HCT116 (cell line): Measurements from ENCODE around the gene FARSA. TPM values are rescaled to one million over a fixed set of nuclear protein-coding genes. Genes with fewer than 3 reads are reported as not detected.

Source experiments
- ATAC-seq: fragments of 200-7000 bp; cut with Tn5 transposase; 2 replicates; pipeline ENCODE4 v1.9.1; 2020; ENCODE audit warnings: mild to moderate bottlenecking, moderate library complexity
- BruUV-seq: library from RNA; stranded (reverse); fragments of 400-500 nt; replicated peaks from 2 replicates; lab custom pipeline; 2021; lab: Mats Ljungman, UMichigan
- CTCF ChIA-PET: fragments of 300-600 bp; sonication (Branson Sonifier 250); formaldehyde crosslinking; loops from one replicate; lab custom pipeline; 2021; ENCODE audit warnings: antibody characterized with exemption; lab: Charles Lee
- POLR2A ChIA-PET: fragments of 300-600, 350-600 bp; sonication (Branson Sonifier 250); formaldehyde crosslinking; loops from one replicate; lab custom pipeline; 2021; ENCODE audit warnings: antibody characterized with exemption; lab: Charles Lee
- RAD21 ChIA-PET, 2 experiments: fragments of 300-600 bp; sonication (Branson Sonifier 250); formaldehyde crosslinking; loops; one replicate each; lab custom pipeline; 2023; ENCODE audit warnings: low total read pairs in 2 of 2; ENCODE audit not compliant: uncharacterized antibody in 2 of 2, unreplicated experiment in 2 of 2, low non-redundant PET in 1 of 2; lab: Charles Lee
- DNase-seq: peaks from one replicate; pipeline ENCODE4 v3.0.0-alpha.2; 2010; ENCODE audit warnings: low read depth, low spot score
- H2AFZ ChIP-seq: fragments of 200-600 bp; shearing (Covaris generic), sonication (generic); 2 replicates; pipeline ENCODE4 v1.6.1; 2017; ENCODE audit warnings: low read depth, mixed run types, mixed read lengths, antibody characterized with exemption, low read length; ENCODE audit not compliant: poor library complexity, severe bottlenecking
- H3K27ac ChIP-seq: 2 replicates; pipeline ENCODE4 v1.5.1; 2012; ENCODE audit warnings: low read depth, low read length
- H3K27me3 ChIP-seq: fragments of 200-600 bp; sonication (generic); 2 replicates; pipeline ENCODE4 v1.6.1; 2016; ENCODE audit warnings: mixed run types, low read length, mixed read lengths; ENCODE audit not compliant: insufficient read depth
- H3K36me3 ChIP-seq, 2 experiments: fragments of 200-500 bp in 1 of 2; fragments of 200-600 bp in 1 of 2; sonication (Bioruptor generic) in 1 of 2; sonication (generic) in 1 of 2; 2 replicates each; pipeline versions ENCODE4 v1.5.1 to v1.6.1; 2014 to 2016; ENCODE audit warnings: low read length in 2 of 2, inconsistent platforms in 1 of 2, mixed read lengths in 1 of 2, mixed run types in 1 of 2; ENCODE audit not compliant: insufficient read depth in 2 of 2, control insufficient read depth in 1 of 2
- H3K4me1 ChIP-seq, 2 experiments: fragments of 200-600 bp in 1 of 2; sonication (generic) in 1 of 2; 2 replicates each; pipeline versions ENCODE4 v1.5.1 to v1.6.1; 2012 to 2017; ENCODE audit warnings: low read length in 2 of 2, inconsistent platforms in 1 of 2, mild to moderate bottlenecking in 1 of 2, mixed read lengths in 1 of 2, mixed run types in 1 of 2, moderate library complexity in 1 of 2; ENCODE audit not compliant: insufficient read depth in 2 of 2, control insufficient read depth in 1 of 2
- H3K4me2 ChIP-seq: fragments of 200-600 bp; sonication (generic); 2 replicates; pipeline ENCODE4 v1.6.1; 2017; ENCODE audit warnings: mixed run types, low read length, mixed read lengths
- H3K4me3 ChIP-seq, 2 experiments: fragments of 200-600 bp in 1 of 2; sonication (generic) in 1 of 2; replicated peaks in 1 of 2; 2 replicates each; pipeline ENCODE4 v1.5.1; 2011 to 2016; ENCODE audit warnings: low read length in 2 of 2, control low read depth in 1 of 2, low read depth in 1 of 2, mild to moderate bottlenecking in 1 of 2, mixed read lengths in 1 of 2, mixed run types in 1 of 2
- H3K79me2 ChIP-seq: fragments of 200-600 bp; sonication (generic); 2 replicates; pipeline ENCODE4 v1.6.1; 2017; ENCODE audit warnings: mild to moderate bottlenecking, mixed run types, low read length, moderate library complexity, mixed read lengths; ENCODE audit not compliant: insufficient read depth
- H3K9ac ChIP-seq: fragments of 200-600 bp; sonication (generic); 2 replicates; pipeline ENCODE4 v1.6.1; 2016; ENCODE audit warnings: low read length, mixed read lengths
- H3K9me2 ChIP-seq: fragments of 200-600 bp; sonication (generic), shearing (Covaris generic); 2 replicates; pipeline ENCODE4 v1.6.1; 2017; ENCODE audit warnings: mixed run types, mild to moderate bottlenecking, moderate library complexity; ENCODE audit not compliant: insufficient read depth
- H3K9me3 ChIP-seq, 2 experiments: fragments of 200-500 bp in 1 of 2; fragments of 200-600 bp in 1 of 2; sonication (Bioruptor generic) in 1 of 2; sonication (generic) in 1 of 2; 2 replicates each; pipeline ENCODE4 v1.6.1; 2014 to 2017; ENCODE audit warnings: low read length in 2 of 2, mixed read lengths in 2 of 2, inconsistent platforms in 1 of 2, low read depth in 1 of 2, mild to moderate bottlenecking in 1 of 2, mixed run types in 1 of 2, moderate library complexity in 1 of 2; ENCODE audit not compliant: control insufficient read depth in 1 of 2, insufficient read depth in 1 of 2
- H4K20me1 ChIP-seq: fragments of 200-600 bp; sonication (generic), shearing (Covaris generic); 2 replicates; pipeline ENCODE4 v1.6.1; 2017; ENCODE audit warnings: mixed run types, mild to moderate bottlenecking, moderate library complexity; ENCODE audit not compliant: insufficient read depth
- ATF3 ChIP-seq: IDR thresholded peaks from 2 replicates; pipeline ENCODE4 v1.6.1; 2012
- CBX3 ChIP-seq: IDR thresholded peaks from 2 replicates; pipeline ENCODE4 v1.6.1; 2012; ENCODE audit warnings: low read depth
- CEBPB ChIP-seq: IDR thresholded peaks from 2 replicates; pipeline ENCODE4 v1.6.1; 2012; ENCODE audit warnings: low read depth
- EGR1 ChIP-seq: IDR thresholded peaks from 2 replicates; pipeline ENCODE4 v1.6.1; 2012; ENCODE audit warnings: low read depth
- ELF1 ChIP-seq: IDR thresholded peaks from 2 replicates; pipeline ENCODE4 v1.6.1; 2012; ENCODE audit warnings: low read depth, borderline replicate concordance
- MAX ChIP-seq: IDR thresholded peaks from 2 replicates; pipeline ENCODE4 v1.6.1; 2012
- POLR2A ChIP-seq: IDR thresholded peaks from 2 replicates; pipeline ENCODE4 v1.7.0; 2011; ENCODE audit warnings: borderline replicate concordance; ENCODE audit not compliant: insufficient read depth, insufficient read length; ENCODE audit errors: extremely low read depth
- POLR2AphosphoS5 ChIP-seq: IDR thresholded peaks from 2 replicates; pipeline ENCODE4 v1.6.1; 2011; ENCODE audit warnings: mild to moderate bottlenecking, low read depth, low read length, moderate library complexity
- RAD21 ChIP-seq: IDR thresholded peaks from 2 replicates; pipeline ENCODE4 v1.6.1; 2012; ENCODE audit warnings: low read depth, mild to moderate bottlenecking
- SIN3A ChIP-seq: IDR thresholded peaks from 2 replicates; pipeline ENCODE4 v1.6.1; 2012; ENCODE audit warnings: low read depth
- SP1 ChIP-seq: IDR thresholded peaks from 2 replicates; pipeline ENCODE4 v1.6.1; 2012; ENCODE audit warnings: low read depth
- SRF ChIP-seq: IDR thresholded peaks from 2 replicates; pipeline ENCODE4 v1.6.1; 2012; ENCODE audit warnings: low read depth
- YY1 ChIP-seq: IDR thresholded peaks from 2 replicates; pipeline ENCODE4 v1.6.1; 2011; ENCODE audit warnings: low read length, low read depth, moderate library complexity, mild to moderate bottlenecking; ENCODE audit not compliant: insufficient replicate concordance; ENCODE audit errors: extremely low read depth
- ZBTB33 ChIP-seq: IDR thresholded peaks from 2 replicates; pipeline ENCODE4 v1.6.1; 2011; ENCODE audit warnings: mild to moderate bottlenecking, low read length, moderate library complexity; ENCODE audit not compliant: insufficient replicate concordance; ENCODE audit errors: extremely low read depth
- ZFX ChIP-seq: fragments of 450-650 bp; IDR thresholded peaks from 2 replicates; pipeline ENCODE4 v1.6.1; 2017
- ZNF274 ChIP-seq: fragments of 200-500 bp; sonication (Bioruptor generic); IDR thresholded peaks from 2 replicates; pipeline ENCODE4 v1.6.1; 2014; ENCODE audit warnings: mild to moderate bottlenecking, low read depth, low read length, inconsistent platforms
- intact Hi-C: fragments of 100-400 bp; cut with micrococcal nuclease; formaldehyde crosslinking; loops from 2 replicates; pipeline ENCODE4 v1.10.0; 2022
- total RNA-seq: library from RNA; stranded (reverse); gene quantifications from one replicate; pipeline ENCODE4 v1.2.1, GENCODE V29; 2021; ENCODE audit not compliant: unreplicated experiment

Gene FARSA
- total RNA-seq, 1 experiment from 2014 or later, result 129 TPM

GRCh38 chr19:12965812-12966135 is 32.3 kb upstream of the FARSA start:
- no peaks in the 10 kb centered on the region for H3K27me3 ChIP-seq
- peak overlapping the region; percentile 54 for H3K27ac ChIP-seq
- H3K9ac ChIP-seq, result peak overlapping the region; percentile 64
- no peak for TF ChIP-seq ZNF274
- TF ChIP-seq EGR1, result no peak
- no peak for TF ChIP-seq SIN3A
- no peak for TF ChIP-seq SP1
- no peak for TF ChIP-seq RAD21
- TF ChIP-seq ATF3, result no peak
- TF ChIP-seq ZFX, result no peak
- TF ChIP-seq SRF, result no peak
- no peak for TF ChIP-seq ELF1
- TF ChIP-seq CEBPB, result no peak
- TF ChIP-seq POLR2AphosphoS5, result no peak
- TF ChIP-seq YY1, result no peak
- no peak for TF ChIP-seq POLR2A
- no peak for TF ChIP-seq MAX
- TF ChIP-seq CBX3, result no peak
- TF ChIP-seq ZBTB33, result no peak
- TF ChIP-seq, all 23 proteins: peak for 0
- peak overlapping the region; percentile 33 to 52 for H3K4me3 ChIP-seq
- no peaks in the 10 kb centered on the region for H3K9me2 ChIP-seq
- no peaks in the 10 kb centered on the region for H4K20me1 ChIP-seq
- no peak for ATAC-seq
- H3K4me1 ChIP-seq, result peaks cover 3 to 18% of the 10 kb centered on the region in 2 experiments; a peak in 3 of 4 replicates
- H2AFZ ChIP-seq, result peak overlapping the region; percentile 62
- ChIA-PET CTCF (interaction anchor here (0.6 to 2.7 kb wide), 39 partner anchors 9 to 1967 kb away, joined by 3 to 38 read pairs (median 5); partner anchors contain the start of genes CALR, GADD45GIP1, GCDH and NACC1), RAD21 (interaction anchor here (0.5 to 1.7 kb wide), 9 partner anchors 12 to 290 kb away, joined by 3 to 13 read pairs (median 5); no protein-coding TSS in a partner anchor), POLR2A (interaction anchor here (0.7 to 1.3 kb wide), 7 partner anchors 11 to 189 kb away, joined by 3 to 5 read pairs (median 3); partner anchors contain the start of genes CALR and NACC1)
- DNase-seq, result no peak
- no peaks in the 10 kb centered on the region for H3K79me2 ChIP-seq
- BruUV-seq, result no TSS peak
- intact Hi-C loops, result no loop called here
- H3K36me3 ChIP-seq, result no peaks in the 10 kb centered on the region
- peak overlapping the region; percentile 94 for H3K4me2 ChIP-seq
- H3K9me3 ChIP-seq, result no peaks in the 10 kb centered on the region
